CD4-positive, alpha-beta T cell treated with Interleukin-15 for 1 hour (primary cell): ENCODE data around the gene KANSL1.
A peak's percentile ranks its signal among the peaks of the same experiment; 100 is the strongest.
"Not testable (repeated sequence)": the region's sequence is repeated elsewhere in the genome, so short reads cannot be mapped to it uniquely, and the experiment has no call there.

ENCODE experiments used
- DNase-seq: peaks from one replicate; pipeline ENCODE4 v3.0.0-alpha.2; 2020

Gene KANSL1

GRCh38 chr17:46032909-46033308 lies 160.3 kb downstream of the KANSL1 start:
- no peak for DNase-seq

GRCh38 chr17:46031920-46032319 lies 161.3 kb downstream of the KANSL1 start:
- no peak for DNase-seq

DNA sequence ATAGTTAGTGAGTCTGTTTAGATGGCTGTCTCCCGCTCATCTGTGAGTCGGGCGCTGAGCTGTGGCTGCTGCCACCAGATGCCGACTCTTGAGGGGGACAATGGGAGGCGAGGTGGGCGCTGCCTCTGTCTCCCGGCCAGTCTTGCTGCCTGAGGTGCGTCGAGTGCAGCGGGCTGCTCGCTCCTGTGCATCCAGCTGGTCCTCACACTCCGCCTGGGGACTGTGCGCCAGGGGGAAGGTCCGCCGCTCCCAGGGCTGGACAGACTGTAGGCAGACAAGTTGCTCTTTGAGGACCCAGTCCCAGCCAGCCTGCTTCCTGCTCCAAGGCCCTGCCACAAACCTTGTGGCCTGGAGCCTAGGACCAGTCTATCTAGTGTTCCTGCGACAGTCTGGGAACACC lies 161.8 kb downstream of the KANSL1 start:
- no peak for DNase-seq

GRCh38 chr17:46030752-46031151 lies 162.5 kb downstream of the KANSL1 start:
- DNase-seq, result no peak

DNA sequence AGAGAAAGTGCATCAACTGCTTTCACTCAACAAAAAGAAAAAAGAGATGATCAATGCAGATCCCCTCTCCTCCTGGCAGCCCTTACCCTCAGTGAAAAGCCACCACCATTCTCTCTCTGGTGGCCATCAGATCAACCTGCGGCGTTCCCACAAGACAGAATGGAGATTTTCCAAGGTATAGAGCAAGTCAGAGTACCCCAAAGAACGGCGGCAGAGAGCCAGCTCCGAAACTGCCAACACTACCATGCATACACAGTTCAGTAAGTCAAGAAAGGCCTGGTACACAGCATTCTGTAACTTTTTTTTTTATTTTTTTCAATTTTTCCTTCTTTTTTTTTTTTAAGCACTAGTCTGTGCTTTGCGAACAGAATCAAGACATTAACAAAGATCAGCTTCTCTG lies 163.6 kb downstream of the KANSL1 start:
- DNase-seq, result no peak

GRCh38 chr17:46028981-46029565 lies 164.2 kb downstream of the KANSL1 start:
- DNase-seq, result no peak

DNA sequence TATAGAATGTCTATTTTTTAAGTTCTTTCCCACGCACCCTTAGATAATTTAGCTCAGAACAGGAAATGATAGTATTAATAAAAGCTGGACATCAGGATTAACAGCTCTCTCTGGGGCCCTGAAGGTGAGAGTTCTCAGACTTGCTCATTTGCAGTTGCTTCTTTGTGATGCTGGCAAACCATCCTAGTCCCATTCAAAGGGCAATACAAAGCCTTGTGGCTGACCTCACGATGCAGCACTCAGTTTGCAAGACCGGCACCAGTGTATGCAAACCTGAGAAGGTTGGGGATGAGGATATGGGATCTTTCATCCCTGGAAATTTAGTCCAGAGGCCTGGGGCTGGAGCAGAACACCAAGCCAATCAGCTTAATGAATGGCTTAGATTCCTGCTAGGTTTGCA lies 164.9 kb downstream of the KANSL1 start:
- no peak for DNase-seq

DNA sequence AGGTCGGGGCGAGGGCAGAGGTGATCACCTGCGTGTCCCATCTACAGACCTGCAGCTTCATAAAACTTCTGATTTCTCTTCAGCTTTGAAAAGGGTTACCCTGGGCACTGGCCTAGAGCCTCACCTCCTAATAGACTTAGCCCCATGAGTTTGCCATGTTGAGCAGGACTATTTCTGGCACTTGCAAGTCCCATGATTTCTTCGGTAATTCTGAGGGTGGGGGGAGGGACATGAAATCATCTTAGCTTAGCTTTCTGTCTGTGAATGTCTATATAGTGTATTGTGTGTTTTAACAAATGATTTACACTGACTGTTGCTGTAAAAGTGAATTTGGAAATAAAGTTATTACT lies 165.3 kb downstream of the KANSL1 start:
- DNase-seq, result no peak

DNA sequence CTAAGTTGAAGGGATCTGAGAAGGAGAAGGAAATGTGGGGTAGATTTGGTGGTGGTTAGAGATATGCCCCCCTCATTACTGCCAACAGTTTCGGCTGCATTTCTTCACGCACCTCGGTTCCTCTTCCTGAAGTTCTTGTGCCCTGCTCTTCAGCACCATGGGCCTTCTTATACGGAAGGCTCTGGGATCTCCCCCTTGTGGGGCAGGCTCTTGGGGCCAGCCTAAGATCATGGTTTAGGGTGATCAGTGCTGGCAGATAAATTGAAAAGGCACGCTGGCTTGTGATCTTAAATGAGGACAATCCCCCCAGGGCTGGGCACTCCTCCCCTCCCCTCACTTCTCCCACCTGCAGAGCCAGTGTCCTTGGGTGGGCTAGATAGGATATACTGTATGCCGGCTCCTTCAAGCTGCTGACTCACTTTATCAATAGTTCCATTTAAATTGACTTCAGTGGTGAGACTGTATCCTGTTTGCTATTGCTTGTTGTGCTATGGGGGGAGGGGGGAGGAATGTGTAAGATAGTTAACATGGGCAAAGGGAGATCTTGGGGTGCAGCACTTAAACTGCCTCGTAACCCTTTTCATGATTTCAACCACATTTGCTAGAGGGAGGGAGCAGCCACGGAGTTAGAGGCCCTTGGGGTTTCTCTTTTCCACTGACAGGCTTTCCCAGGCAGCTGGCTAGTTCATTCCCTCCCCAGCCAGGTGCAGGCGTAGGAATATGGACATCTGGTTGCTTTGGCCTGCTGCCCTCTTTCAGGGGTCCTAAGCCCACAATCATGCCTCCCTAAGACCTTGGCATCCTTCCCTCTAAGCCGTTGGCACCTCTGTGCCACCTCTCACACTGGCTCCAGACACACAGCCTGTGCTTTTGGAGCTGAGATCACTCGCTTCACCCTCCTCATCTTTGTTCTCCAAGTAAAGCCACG lies 165.9 kb downstream of the KANSL1 start:
- no peak for DNase-seq

- DNase-seq, result no peak
Measured at GRCh38 chr17:46026166-46027047, 166.8 kb downstream of the KANSL1 start.

- DNase-seq, result no peak
Measured at GRCh38 chr17:46025510-46026165, 167.6 kb downstream of the KANSL1 start.

- DNase-seq, result no peak
Measured at GRCh38 chr17:46025060-46025459, 168.2 kb downstream of the KANSL1 start.

- no peak for DNase-seq
Measured at GRCh38 chr17:46024590-46024989, 168.6 kb downstream of the KANSL1 start.

DNA sequence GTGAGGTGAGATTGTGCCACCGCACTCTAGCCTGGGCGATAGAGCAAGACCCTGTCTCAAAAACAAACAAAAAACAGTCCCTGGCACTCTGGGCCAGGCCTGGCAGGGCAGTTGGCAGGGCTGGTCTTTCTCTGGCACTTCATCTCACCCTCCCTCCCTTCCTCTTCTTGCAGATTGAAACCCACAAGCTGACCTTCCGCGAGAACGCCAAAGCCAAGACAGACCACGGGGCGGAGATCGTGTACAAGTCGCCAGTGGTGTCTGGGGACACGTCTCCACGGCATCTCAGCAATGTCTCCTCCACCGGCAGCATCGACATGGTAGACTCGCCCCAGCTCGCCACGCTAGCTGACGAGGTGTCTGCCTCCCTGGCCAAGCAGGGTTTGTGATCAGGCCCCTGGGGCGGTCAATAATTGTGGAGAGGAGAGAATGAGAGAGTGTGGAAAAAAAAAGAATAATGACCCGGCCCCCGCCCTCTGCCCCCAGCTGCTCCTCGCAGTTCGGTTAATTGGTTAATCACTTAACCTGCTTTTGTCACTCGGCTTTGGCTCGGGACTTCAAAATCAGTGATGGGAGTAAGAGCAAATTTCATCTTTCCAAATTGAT lies 169.3 kb downstream of the KANSL1 start:
- DNase-seq, result no peak

- DNase-seq, result not testable (repeated sequence)
Measured at GRCh38 chr17:46023366-46023765, 169.9 kb downstream of the KANSL1 start.

DNA sequence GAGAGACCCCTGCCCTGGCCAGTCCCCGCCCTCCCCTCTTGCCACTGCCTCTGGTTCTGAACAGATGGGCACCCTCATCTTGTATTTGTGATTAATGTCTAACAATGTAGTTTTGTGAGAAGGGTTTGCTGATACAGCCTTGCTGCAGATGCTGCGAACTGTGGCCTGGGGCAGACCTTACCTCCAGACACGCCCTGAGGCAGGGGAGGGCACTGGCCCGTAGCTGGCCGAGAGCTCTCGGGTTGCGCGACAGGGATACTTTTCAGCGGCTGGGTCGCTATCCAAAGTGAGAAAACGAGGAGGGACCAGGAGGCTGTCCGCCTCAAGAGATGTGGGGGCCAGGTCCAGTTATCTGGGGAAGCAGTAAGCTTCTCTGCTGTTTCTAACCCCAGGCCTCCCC lies 172.2 kb downstream of the KANSL1 start:
- no peak for DNase-seq

GRCh38 chr17:46020023-46020761 lies 173.0 kb downstream of the KANSL1 start:
- peak; percentile 78 for DNase-seq

DNA sequence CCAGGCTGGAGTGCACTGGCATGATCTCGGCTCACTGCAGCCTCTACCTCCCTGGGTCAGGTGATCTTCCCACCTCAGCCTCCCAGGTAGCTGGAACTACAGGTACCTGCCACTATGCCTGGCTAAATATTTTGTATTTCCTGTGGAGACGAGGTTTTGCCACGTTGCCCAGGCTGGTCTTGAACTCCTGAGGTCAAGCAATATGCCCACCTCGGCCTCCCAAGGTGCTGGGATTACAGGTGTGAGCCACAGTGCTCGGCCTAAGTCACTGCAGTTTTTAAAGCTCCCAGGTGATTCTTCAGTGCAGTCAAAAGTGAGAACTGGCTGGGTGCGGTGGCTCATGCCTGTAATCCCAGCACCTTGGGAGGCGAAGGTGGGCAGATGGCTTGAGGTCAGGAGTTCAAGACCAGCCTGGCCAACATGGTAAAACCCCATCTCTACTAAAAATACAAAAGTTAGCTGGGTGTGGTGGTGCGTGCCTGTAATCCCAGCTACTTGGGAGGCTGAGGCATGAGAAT lies 173.8 kb downstream of the KANSL1 start:
- DNase-seq, result not testable (repeated sequence)

- DNase-seq, result no peak
Measured at GRCh38 chr17:46013502-46014165, 179.6 kb downstream of the KANSL1 start.

- DNase-seq, result no peak
Measured at GRCh38 chr17:46013127-46013501, 180.1 kb downstream of the KANSL1 start.

DNA sequence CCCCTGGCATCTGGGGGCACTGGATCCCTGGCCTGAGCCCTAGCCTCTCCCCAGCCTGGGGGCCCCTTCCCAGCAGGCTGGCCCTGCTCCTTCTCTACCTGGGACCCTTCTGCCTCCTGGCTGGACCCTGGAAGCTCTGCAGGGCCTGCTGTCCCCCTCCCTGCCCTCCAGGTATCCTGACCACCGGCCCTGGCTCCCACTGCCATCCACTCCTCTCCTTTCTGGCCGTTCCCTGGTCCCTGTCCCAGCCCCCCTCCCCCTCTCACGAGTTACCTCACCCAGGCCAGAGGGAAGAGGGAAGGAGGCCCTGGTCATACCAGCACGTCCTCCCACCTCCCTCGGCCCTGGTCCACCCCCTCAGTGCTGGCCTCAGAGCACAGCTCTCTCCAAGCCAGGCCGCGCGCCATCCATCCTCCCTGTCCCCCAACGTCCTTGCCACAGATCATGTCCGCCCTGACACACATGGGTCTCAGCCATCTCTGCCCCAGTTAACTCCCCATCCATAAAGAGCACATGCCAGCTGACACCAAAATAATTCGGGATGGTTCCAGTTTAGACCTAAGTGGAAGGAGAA lies 180.6 kb downstream of the KANSL1 start:
- no peak for DNase-seq
